NAMALWA (cell line): Measurements from ENCODE around the gene HRG.

Source experiments
- DNase-seq: peaks from one replicate; pipeline ENCODE4 v3.0.0-alpha.2; 2015; ENCODE audit warnings: low spot score

HRG gene

GRCh38 chr3:186638259-186638658 is 27.6 kb upstream of the HRG start:
- no peak for DNase-seq

GRCh38 chr3:186639778-186640472 is 25.9 kb upstream of the HRG start, which contains the start of gene FETUB:
FETUB (plus strand) TSS chr3:186640399; CDS start chr3:186640461, 62 bp downstream.
- no peak for DNase-seq

- no peak for DNase-seq
These were observed 25.4 kb upstream of the HRG start for GRCh38 chr3:186640473-186640818.

DNA sequence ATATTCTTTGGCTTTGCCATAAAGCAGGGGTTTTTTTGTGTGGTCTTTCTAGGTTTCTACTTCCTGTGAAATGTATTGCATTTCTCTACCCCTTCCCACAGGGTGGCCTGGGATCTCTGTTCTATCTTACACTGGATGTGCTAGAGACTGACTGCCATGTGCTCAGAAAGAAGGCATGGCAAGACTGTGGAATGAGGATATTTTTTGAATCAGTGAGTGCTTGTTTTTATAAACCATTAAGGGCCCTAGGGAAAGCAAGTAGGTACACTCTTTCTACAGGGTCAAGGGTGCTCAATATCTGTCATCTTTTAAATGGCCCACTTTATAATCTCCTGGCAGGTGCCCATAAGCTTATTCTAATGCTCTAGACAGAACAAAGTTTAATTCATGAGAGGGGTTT is 24.9 kb upstream of the HRG start:
- DNase-seq: no peak

DNA sequence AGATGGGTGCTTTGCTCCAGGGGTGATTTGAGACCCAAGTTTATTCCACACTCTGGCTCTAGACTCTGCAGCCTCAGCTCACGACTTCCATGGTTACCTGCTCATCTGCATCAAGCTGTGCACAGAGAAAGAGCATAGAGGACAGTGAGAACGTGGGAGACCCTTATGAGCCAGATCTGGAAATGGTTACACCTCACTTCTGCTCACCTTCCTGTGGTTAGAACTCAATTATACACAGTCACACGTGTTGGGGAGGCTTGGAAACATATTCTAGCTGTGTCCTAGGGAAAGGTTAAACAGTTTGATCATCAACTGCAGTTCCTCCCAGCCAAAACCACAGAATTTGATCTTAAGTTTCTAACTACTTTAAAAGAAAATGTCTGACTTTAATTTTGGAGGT is 23.8 kb upstream of the HRG start:
- no peak for DNase-seq

- DNase-seq: no peak
These were observed 22.3 kb upstream of the HRG start for GRCh38 chr3:186643493-186643892.

DNA sequence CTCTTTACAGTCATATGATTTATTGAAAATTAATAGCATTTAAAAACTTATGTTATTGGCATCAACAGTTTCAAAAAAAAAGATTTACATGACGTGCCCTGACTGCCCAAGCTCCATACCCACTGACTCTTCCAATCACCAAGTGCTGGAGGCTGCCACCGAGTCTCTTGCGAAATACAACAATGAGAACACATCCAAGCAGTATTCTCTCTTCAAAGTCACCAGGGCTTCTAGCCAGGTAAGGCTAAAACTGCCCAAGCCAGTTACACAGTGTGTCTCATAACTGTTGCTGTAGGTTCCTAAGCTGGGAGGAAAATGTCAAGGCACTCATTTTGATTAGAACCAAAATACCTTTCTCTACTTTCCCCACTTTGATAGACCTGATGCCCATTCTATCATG is 21.1 kb upstream of the HRG start:
- DNase-seq: no peak

- no peak for DNase-seq
These were observed 19.7 kb upstream of the HRG start for GRCh38 chr3:186646106-186646505.

DNA sequence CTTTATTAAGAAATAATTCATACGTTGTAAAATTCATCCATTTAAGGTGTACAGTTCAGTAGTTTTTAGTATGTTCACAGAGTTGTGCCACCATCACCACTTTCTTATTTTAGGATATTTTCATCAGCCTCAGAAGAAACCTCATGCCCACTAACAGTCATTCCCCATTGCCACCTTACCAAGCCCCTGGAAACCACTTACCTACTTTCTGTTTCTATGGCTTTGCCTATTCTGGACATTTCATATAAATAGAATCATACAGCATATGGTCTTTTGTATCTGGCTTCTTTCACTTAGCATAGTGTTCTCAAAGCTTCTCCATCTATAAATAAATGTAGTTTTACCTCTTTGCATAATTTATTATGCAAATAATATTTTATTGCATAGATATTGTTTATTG is 19.0 kb upstream of the HRG start:
- DNase-seq: no peak

GRCh38 chr3:186648851-186649250 is 17.0 kb upstream of the HRG start:
- no peak for DNase-seq

DNA sequence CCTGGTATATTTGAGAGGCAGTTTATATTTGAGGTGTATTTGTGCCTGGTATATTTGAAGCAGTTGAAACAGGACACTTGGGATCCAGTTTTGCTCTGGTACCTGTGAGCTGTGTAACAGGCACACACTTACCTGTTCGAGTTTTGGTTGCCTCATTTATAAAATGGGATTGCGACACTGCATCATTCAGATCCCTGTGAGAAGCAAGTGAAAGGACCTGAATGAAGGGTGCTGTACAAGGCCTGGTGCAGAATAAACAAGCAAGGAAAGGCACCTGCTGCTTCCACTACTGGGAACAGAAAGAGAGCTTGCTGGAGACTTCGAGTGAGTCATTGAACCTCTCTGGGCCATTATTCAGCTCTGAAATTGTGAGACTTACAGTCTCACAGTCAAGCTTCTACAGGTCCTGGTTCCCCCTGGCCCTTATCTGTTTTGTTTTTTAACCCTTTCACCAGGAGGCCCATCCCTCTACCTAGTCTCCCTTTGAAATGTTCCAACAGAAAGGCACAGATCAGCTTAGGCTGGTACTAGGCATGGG is 14.1 kb upstream of the HRG start:
- no peak for DNase-seq

GRCh38 chr3:186653080-186653707 is 12.6 kb upstream of the HRG start:
- peak; percentile 73 for DNase-seq

GRCh38 chr3:186653984-186654383 is 11.8 kb upstream of the HRG start:
- DNase-seq: no peak

GRCh38 chr3:186663361-186664118 is 2.3 kb upstream of the HRG start:
- no peak for DNase-seq

- DNase-seq: no peak
These were observed 1.7 kb upstream of the HRG start for GRCh38 chr3:186664119-186664495.

- DNase-seq: no peak
These were observed 1.3 kb upstream of the HRG start for GRCh38 chr3:186664506-186664905.

GRCh38 chr3:186668426-186668825 is 2.6 kb downstream of the HRG start:
- DNase-seq: no peak

GRCh38 chr3:186669378-186670084 is 3.7 kb downstream of the HRG start:
- no peak for DNase-seq

DNA sequence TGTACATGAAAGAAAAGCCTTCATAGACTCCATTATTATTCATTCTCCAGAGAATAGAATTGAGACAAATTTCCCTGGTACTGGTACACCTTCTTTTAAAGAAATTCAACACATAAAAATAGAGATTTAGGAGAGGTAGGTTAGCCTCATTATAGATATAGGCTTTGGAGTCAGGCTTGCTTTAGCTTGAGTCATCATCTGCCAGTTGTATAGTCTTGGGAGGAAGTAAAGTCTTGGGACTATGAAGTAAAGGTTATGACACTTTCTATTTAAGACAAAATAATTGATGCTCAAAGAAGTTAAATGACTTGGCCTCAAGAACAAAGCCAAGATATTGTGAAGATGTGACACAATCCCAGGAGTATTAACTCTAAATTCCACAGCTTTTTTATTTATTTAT is 4.3 kb downstream of the HRG start:
- no peak for DNase-seq

DNA sequence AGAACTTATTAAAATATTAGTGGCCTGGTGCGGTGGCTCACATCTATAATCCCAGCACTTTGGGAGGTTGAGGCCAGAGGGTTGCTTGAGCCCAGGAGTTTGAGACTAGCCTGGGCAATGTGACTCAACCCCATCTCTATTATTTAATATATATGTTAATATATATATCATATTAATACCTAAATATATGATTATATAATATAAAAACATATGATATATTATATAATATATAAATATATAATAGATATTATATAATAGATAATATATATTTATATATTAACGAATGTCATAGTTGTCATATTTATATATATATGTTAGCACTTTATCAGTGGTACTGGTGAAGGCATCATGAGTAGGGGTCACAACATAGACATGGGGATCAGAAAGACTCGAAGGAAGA is 5.2 kb downstream of the HRG start:
- DNase-seq: no peak

DNA sequence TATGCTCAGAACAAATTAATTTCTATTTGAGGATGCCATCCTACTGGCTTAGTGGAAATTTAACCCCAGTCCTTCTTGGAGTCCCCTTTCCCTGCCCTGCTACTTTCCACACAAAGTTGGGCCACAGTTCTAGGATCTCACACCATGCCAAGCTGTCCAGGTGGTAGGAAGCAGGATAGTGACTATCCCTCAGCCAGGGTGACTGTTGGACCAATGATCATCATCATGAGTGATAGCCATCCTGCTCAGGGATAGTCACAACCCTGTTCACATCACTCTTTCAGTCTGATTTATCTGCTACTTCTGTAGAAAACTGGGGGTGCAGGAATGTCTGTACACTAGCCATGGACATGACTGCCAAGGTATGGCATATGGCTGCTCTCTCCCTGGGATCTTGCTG is 12.8 kb downstream of the HRG start:
- no peak for DNase-seq

- DNase-seq: no peak
These were observed 13.3 kb downstream of the HRG start for GRCh38 chr3:186679151-186679550.

DNA sequence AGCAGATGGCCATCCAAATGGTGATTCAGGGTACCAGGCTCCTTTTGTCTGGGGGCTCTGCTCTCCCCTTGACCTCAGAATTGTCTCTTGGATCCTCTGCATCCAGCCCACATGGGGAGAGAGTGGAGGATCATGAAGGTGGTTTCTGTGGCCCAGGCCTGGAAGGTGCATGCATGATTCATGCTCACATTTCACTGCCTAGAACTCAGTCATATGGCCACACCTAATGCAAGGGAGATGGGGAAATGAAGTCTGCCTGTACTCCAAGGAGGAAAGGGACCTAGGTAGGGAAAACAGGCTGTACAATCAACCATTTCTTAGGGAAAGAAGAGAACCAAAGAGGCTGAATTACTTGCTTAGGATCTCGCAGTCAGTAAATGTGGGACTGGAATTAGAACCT is 15.1 kb downstream of the HRG start:
- DNase-seq: no peak
